GM12875 (cell line): ENCODE measurements around the gene TBRG1.

Source experiments
- H3K4me3 ChIP-seq: one replicate; pipeline ENCODE4 v1.5.1; 2011; ENCODE audit warnings: low read depth, low read length, control low read depth
- TF ChIP-seq, protein P1 (sequence below): IDR thresholded peaks from 2 replicates; pipeline ENCODE4 v1.5.1; 2011; ENCODE audit warnings: low read depth, mild to moderate bottlenecking, control low read depth, inconsistent platforms, low read length, moderate library complexity, borderline replicate concordance; ENCODE audit not compliant: insufficient read depth

The TBRG1 gene

GRCh38 chr11:124669193-124669592, 46.5 kb downstream of the TBRG1 start:
- TF ChIP-seq, protein P1, sequence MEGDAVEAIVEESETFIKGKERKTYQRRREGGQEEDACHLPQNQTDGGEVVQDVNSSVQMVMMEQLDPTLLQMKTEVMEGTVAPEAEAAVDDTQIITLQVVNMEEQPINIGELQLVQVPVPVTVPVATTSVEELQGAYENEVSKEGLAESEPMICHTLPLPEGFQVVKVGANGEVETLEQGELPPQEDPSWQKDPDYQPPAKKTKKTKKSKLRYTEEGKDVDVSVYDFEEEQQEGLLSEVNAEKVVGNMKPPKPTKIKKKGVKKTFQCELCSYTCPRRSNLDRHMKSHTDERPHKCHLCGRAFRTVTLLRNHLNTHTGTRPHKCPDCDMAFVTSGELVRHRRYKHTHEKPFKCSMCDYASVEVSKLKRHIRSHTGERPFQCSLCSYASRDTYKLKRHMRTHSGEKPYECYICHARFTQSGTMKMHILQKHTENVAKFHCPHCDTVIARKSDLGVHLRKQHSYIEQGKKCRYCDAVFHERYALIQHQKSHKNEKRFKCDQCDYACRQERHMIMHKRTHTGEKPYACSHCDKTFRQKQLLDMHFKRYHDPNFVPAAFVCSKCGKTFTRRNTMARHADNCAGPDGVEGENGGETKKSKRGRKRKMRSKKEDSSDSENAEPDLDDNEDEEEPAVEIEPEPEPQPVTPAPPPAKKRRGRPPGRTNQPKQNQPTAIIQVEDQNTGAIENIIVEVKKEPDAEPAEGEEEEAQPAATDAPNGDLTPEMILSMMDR: peak; percentile 65
- H3K4me3 ChIP-seq: no peak overlapping the region

GRCh38 chr11:124670732-124671131, 48.1 kb downstream of the TBRG1 start:
- TF ChIP-seq, protein P1: no peak
- H3K4me3 ChIP-seq: no peak overlapping the region

DNA sequence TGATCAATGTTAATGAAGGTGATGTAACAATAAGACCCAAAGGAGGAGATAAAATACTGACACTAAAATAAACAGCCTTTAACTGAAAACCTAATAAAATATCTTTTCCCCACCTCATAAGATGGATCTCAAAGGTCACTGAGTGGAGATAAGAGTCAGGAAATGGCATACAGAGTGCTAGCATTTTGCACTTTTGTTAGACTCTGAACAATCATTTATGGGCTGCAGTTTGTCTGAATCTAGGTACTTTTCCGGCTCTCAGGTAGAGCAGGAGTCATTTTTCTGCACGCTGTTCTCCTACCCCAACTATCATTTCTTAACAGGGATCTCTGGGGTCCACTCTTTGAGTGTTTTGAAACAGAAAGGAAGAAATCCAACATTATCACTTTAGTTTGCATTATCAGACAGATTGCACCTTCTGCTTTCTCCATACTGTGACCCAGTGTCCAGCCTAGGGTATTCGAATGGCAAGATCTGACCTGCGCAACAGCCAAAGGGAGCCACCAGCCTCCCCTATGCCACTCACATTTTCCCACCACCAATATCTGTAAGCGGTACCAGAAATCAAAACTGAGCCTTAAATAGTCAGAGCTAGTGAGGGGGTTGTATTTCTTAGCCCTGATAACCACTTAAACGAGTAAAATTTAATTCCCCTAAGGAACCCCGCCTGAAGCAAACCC, 50.0 kb downstream of the TBRG1 start:
- H3K4me3 ChIP-seq: peak overlapping the region; percentile 69
- TF ChIP-seq, protein P1: no peak

GRCh38 chr11:124673333-124674167, 50.9 kb downstream of the TBRG1 start, which contains the start of the genes SIAE and SPA17:
Gene SIAE (minus strand): TSS chr11:124673739. CDS start chr11:124673708, 31 bp downstream.
Gene SPA17 (plus strand): TSS chr11:124673904. CDS start chr11:124675265, 1,361 bp downstream.
- H3K4me3 ChIP-seq: peak within 1 kb of the TSS; percentile 69
- TF ChIP-seq, protein P1: no peak

DNA sequence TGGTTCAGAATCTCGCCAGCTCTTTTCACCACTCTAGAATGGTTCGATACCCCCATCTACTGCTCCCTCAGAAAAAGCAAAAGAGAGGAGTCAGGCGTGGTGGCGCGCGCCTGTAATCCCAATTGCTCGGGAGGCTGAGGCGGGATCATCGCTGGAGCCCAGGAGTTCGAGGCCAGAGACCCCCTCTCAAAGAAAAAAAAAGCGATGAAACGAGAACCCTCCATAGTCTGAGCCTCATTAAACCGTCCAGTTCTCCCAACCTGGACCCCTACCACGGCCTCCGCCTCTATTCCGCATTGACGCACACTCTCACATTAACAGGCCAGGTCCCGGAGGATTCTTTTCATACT, 51.5 kb downstream of the TBRG1 start:
- H3K4me3 ChIP-seq: peak overlapping the region; percentile 69
- TF ChIP-seq, protein P1: no peak

- TF ChIP-seq, protein P1: no peak
- H3K4me3 ChIP-seq: no peak overlapping the region
These were observed 51.9 kb downstream of the TBRG1 start for GRCh38 chr11:124674571-124674970.
